GM12891 (cell line): Measurements from ENCODE around the gene C11orf91.

ENCODE experiments used
- PAX5 ChIP-seq: IDR thresholded peaks from 2 replicates; pipeline ENCODE4 v1.6.1; 2011; ENCODE audit warnings: low read length, moderate library complexity, mild to moderate bottlenecking; ENCODE audit not compliant: insufficient read depth, severe bottlenecking
- POLR2A ChIP-seq: IDR thresholded peaks from 2 replicates; pipeline ENCODE4 v1.6.1; 2011; ENCODE audit warnings: low read depth, low read length, control low read depth
- POLR2AphosphoS5 ChIP-seq: IDR thresholded peaks from 2 replicates; pipeline ENCODE4 v1.6.1; 2011; ENCODE audit warnings: low read depth, low read length, control low read depth
- POU2F2 ChIP-seq: IDR thresholded peaks from 2 replicates; pipeline ENCODE4 v1.6.1; 2011; ENCODE audit warnings: low read depth, mild to moderate bottlenecking, control low read depth, low read length, moderate library complexity
- SPI1 ChIP-seq: IDR thresholded peaks from 2 replicates; pipeline ENCODE4 v1.6.1; 2011; ENCODE audit warnings: low read depth, low read length, control low read depth
- TAF1 ChIP-seq: IDR thresholded peaks from 2 replicates; pipeline ENCODE4 v1.6.1; 2011; ENCODE audit warnings: low read depth, low read length, control low read depth

DNA sequence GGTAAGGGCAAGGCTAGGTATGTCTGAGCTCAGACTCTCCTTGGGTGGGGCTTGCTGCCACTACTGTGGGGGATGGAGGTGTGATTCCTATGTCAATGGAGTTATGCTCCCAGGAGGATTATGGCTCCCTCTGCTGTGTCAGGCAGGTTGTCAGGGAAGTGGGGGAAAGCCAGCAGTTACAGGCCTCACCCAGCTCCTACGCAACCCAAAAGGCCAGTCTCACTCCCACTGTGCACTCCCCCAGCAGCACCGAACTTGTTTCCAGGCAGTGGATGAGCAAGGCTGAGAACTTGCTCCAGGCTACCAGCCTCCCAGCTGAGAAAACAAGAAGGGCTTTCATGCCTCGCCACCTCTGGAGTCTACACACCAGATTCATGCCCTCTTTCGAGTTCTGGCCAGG is 18.2 kb downstream of the C11orf91 start:
- no peak for TF ChIP-seq POLR2A
- no peak for TF ChIP-seq SPI1
- no peak for TF ChIP-seq POLR2AphosphoS5
- TF ChIP-seq TAF1, result no peak
- TF ChIP-seq PAX5, result no peak
- no peak for TF ChIP-seq POU2F2
